GM21381 (cell line): ENCODE measurements around the gene SPIN3.
"Not testable (repeated sequence)": the region's sequence is repeated elsewhere in the genome, so short reads cannot be mapped to it uniquely, and the experiment has no call there.

Experiments
- ATAC-seq: cut with Tn5 transposase; IDR thresholded peaks from one replicate; pipeline ENCODE4 v1.9.1; 2021; ENCODE audit warnings: mild to moderate bottlenecking, moderate library complexity; ENCODE audit not compliant: unreplicated experiment

SPIN3 gene

GRCh38 chrX:56995271-56995994 is at the start of gene SPIN3:
Gene SPIN3 (minus strand): TSS chrX:56995541. CDS start chrX:56994947, 594 bp downstream.
- peak; percentile 100 for ATAC-seq

GRCh38 chrX:57044245-57044644 is 48.9 kb upstream of the SPIN3 start:
- no peak for ATAC-seq

GRCh38 chrX:57037265-57037664 is 41.9 kb upstream of the SPIN3 start:
- ATAC-seq: not testable (repeated sequence)

GRCh38 chrX:56994375-56995270 is 718 bp downstream of the SPIN3 start:
- no peak for ATAC-seq

GRCh38 chrX:56987741-56988140 is 7.6 kb downstream of the SPIN3 start:
- ATAC-seq: no peak

- ATAC-seq: no peak
Measured at GRCh38 chrX:56986138-56986537, 9.2 kb downstream of the SPIN3 start.

- peak; percentile 78 for ATAC-seq
Measured at GRCh38 chrX:56978172-56978571, 17.2 kb downstream of the SPIN3 start.

- no peak for ATAC-seq
Measured at GRCh38 chrX:56975611-56976010, 19.7 kb downstream of the SPIN3 start.

- no peak for ATAC-seq
Measured at GRCh38 chrX:56974408-56974807, 20.9 kb downstream of the SPIN3 start.

GRCh38 chrX:56969559-56969958 is 25.8 kb downstream of the SPIN3 start:
- ATAC-seq: no peak

GRCh38 chrX:56968980-56969379 is 26.4 kb downstream of the SPIN3 start:
- no peak for ATAC-seq

- no peak for ATAC-seq
Measured at GRCh38 chrX:56963377-56963776, 32.0 kb downstream of the SPIN3 start.

GRCh38 chrX:56947699-56948098 is 47.6 kb downstream of the SPIN3 start:
- no peak for ATAC-seq

GRCh38 chrX:56946201-56946600 is 49.1 kb downstream of the SPIN3 start:
- ATAC-seq: not testable (repeated sequence)

- not testable (repeated sequence) for ATAC-seq
Measured at GRCh38 chrX:56945226-56945625, 50.1 kb downstream of the SPIN3 start.

GRCh38 chrX:56943264-56943663 is 52.1 kb downstream of the SPIN3 start:
- no peak for ATAC-seq
